ENCODE measurements around the gene SRGAP3.

- TF ChIP-seq CTCF (IDR thresholded peaks at IDR 0.05) (no peak), ZFX (IDR thresholded peaks at IDR 0.05; ENCODE audit: borderline replicate concordance) (no peak)
Measured at GRCh38 chr3:8937064-8938020, 312.1 kb downstream of the SRGAP3 start.
